ENCODE data around the gene TRIM33. TPM values are rescaled to one million over a fixed set of nuclear protein-coding genes. Genes with fewer than 3 reads are reported as not detected.
A peak's percentile ranks its signal among the peaks of the same experiment; 100 is the strongest.

TRIM33 gene
- total and polyA plus RNA-seq, 2 of the 13 experiments (the other 11 are each of a cell fraction or from before 2014, with no cell fraction given): 35.5 to 42.2 TPM

DNA sequence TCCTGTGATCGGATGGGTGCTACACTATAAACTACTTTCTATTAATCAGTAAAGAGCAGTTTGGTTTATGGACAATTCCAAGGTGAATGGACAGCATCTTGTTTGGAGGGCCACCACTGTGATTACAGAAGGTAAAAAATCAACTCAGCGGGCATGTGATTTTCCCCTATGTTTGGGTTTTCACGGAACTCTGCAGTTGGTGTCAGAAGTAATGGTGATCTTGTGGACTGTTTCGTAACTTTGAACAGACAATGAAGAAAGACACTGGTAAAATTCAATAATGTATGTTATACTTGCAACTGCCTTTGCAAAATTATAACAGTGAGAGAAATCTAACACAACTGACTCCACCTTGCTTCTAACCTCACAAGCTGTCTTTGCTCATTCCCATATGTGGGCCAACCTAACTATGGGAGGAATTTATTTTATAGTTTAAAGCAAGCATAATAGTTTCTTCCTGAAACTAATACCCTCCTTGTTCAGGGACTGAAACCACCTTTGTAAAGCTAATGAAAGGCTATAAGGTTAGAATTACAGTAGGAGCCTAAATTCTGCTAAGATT is 53.2 kb downstream of the TRIM33 start (continued):
- TF ChIP-seq MZF1 (CRISPR knock-in tag; IDR thresholded peaks at IDR 0.05; ENCODE audit: borderline replicate concordance) (no peak), MAFK (conservative IDR thresholded peaks at IDR 0.05 in 1 of 2, IDR thresholded peaks at IDR 0.05 in 1 of 2; ENCODE audit: low read length in 2 of 2) (no peak), NR2F1 (CRISPR knock-in tag; IDR thresholded peaks at IDR 0.05) (no peak), EP300 (IDR thresholded peaks at IDR 0.05; ENCODE audit: low read depth in 2 of 2, low read length in 2 of 2) (peak in 1 of 2 experiments; percentile 50; a peak in 2 of 4 replicates), EP300 (CRISPR knock-in tag; IDR thresholded peaks at IDR 0.05; ENCODE audit: borderline replicate concordance) (no peak), ZNF484 (CRISPR knock-in tag; IDR thresholded peaks at IDR 0.05; ENCODE audit: borderline replicate concordance, low read depth) (no peak), MXI1 (IDR thresholded peaks at IDR 0.05; ENCODE audit: borderline replicate concordance, low read depth, low read length) (no peak), SRY (CRISPR knock-in tag; IDR thresholded peaks at IDR 0.05) (no peak), MBD4 (IDR thresholded peaks at IDR 0.05; ENCODE audit: borderline replicate concordance, low read length) (no peak), ZNF136 (CRISPR knock-in tag; IDR thresholded peaks at IDR 0.05; ENCODE audit: low read depth) (no peak), HIVEP1 (CRISPR knock-in tag; IDR thresholded peaks at IDR 0.05) (no peak), DNMT1 (CRISPR knock-in tag; IDR thresholded peaks at IDR 0.05) (no peak), ZNF260 (CRISPR knock-in tag; IDR thresholded peaks at IDR 0.05; ENCODE audit: borderline replicate concordance, low read depth) (no peak), DNMT3B (CRISPR knock-in tag; conservative IDR thresholded peaks at IDR 0.05) (peak; percentile 47; the same call in 1 of the 2 replicates), ZNF605 (CRISPR knock-in tag; IDR thresholded peaks at IDR 0.05) (no peak), JARID2 (CRISPR knock-in tag; IDR thresholded peaks at IDR 0.05; ENCODE audit: insufficient replicate concordance) (no peak), ZNF235 (CRISPR knock-in tag; IDR thresholded peaks at IDR 0.05; ENCODE audit: borderline replicate concordance) (no peak), KLF11 (CRISPR knock-in tag; IDR thresholded peaks at IDR 0.05) (no peak), GABPB1 (CRISPR knock-in tag; IDR thresholded peaks at IDR 0.05) (no peak), ATAD3A (CRISPR knock-in tag; IDR thresholded peaks at IDR 0.05) (no peak), JUND (CRISPR knock-in tag; IDR thresholded peaks at IDR 0.05) (no peak)
- TF ChIP-seq, protein P1, sequence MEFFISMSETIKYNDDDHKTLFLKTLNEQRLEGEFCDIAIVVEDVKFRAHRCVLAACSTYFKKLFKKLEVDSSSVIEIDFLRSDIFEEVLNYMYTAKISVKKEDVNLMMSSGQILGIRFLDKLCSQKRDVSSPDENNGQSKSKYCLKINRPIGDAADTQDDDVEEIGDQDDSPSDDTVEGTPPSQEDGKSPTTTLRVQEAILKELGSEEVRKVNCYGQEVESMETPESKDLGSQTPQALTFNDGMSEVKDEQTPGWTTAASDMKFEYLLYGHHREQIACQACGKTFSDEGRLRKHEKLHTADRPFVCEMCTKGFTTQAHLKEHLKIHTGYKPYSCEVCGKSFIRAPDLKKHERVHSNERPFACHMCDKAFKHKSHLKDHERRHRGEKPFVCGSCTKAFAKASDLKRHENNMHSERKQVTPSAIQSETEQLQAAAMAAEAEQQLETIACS (CRISPR knock-in tag; IDR thresholded peaks at IDR 0.05): no peak
- TF ChIP-seq, protein P2, sequence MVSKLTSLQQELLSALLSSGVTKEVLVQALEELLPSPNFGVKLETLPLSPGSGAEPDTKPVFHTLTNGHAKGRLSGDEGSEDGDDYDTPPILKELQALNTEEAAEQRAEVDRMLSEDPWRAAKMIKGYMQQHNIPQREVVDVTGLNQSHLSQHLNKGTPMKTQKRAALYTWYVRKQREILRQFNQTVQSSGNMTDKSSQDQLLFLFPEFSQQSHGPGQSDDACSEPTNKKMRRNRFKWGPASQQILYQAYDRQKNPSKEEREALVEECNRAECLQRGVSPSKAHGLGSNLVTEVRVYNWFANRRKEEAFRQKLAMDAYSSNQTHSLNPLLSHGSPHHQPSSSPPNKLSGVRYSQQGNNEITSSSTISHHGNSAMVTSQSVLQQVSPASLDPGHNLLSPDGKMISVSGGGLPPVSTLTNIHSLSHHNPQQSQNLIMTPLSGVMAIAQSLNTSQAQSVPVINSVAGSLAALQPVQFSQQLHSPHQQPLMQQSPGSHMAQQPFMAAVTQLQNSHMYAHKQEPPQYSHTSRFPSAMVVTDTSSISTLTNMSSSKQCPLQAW (CRISPR knock-in tag; IDR thresholded peaks at IDR 0.05): peak; percentile 31; the same call in 1 of the 2 replicates
- TF ChIP-seq, protein P3, sequence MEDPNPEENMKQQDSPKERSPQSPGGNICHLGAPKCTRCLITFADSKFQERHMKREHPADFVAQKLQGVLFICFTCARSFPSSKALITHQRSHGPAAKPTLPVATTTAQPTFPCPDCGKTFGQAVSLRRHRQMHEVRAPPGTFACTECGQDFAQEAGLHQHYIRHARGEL (CRISPR knock-in tag; IDR thresholded peaks at IDR 0.05): no peak
- TF ChIP-seq, protein P4, sequence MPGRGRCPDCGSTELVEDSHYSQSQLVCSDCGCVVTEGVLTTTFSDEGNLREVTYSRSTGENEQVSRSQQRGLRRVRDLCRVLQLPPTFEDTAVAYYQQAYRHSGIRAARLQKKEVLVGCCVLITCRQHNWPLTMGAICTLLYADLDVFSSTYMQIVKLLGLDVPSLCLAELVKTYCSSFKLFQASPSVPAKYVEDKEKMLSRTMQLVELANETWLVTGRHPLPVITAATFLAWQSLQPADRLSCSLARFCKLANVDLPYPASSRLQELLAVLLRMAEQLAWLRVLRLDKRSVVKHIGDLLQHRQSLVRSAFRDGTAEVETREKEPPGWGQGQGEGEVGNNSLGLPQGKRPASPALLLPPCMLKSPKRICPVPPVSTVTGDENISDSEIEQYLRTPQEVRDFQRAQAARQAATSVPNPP (CRISPR knock-in tag; IDR thresholded peaks at IDR 0.05): no peak
- TF ChIP-seq, protein P5, sequence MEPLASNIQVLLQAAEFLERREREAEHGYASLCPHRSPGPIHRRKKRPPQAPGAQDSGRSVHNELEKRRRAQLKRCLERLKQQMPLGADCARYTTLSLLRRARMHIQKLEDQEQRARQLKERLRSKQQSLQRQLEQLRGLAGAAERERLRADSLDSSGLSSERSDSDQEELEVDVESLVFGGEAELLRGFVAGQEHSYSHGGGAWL (CRISPR knock-in tag; IDR thresholded peaks at IDR 0.05): no peak
- TF ChIP-seq, protein P6, sequence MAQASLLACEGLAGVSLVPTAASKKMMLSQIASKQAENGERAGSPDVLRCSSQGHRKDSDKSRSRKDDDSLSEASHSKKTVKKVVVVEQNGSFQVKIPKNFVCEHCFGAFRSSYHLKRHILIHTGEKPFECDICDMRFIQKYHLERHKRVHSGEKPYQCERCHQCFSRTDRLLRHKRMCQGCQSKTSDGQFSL (CRISPR knock-in tag; IDR thresholded peaks at IDR 0.05): no peak
